GM12892 (cell line): Measurements from ENCODE around the gene GLIPR1L2.
"Not testable (repeated sequence)": the region's sequence is repeated elsewhere in the genome, so short reads cannot be mapped to it uniquely, and the experiment has no call there.

Experiments used
- POLR2A ChIP-seq: IDR thresholded peaks from 2 replicates; pipeline ENCODE4 v1.6.1; 2011; ENCODE audit warnings: low read depth, low read length, control low read depth
- POLR2AphosphoS5 ChIP-seq: IDR thresholded peaks from 2 replicates; pipeline ENCODE4 v1.6.1; 2011; ENCODE audit warnings: low read depth, low read length, control low read depth

- not testable (repeated sequence) for TF ChIP-seq POLR2AphosphoS5, POLR2A
Measured at GRCh38 chr12:75441687-75442449, 51.0 kb downstream of the GLIPR1L2 start.
